HG03342 (cell line): ENCODE results near the gene PSMD13.

Experiments
- ATAC-seq: cut with Tn5 transposase; IDR thresholded peaks from one replicate; pipeline ENCODE4 v1.9.1; 2021; ENCODE audit warnings: mild to moderate bottlenecking, moderate library complexity; ENCODE audit not compliant: unreplicated experiment

PSMD13 gene

DNA sequence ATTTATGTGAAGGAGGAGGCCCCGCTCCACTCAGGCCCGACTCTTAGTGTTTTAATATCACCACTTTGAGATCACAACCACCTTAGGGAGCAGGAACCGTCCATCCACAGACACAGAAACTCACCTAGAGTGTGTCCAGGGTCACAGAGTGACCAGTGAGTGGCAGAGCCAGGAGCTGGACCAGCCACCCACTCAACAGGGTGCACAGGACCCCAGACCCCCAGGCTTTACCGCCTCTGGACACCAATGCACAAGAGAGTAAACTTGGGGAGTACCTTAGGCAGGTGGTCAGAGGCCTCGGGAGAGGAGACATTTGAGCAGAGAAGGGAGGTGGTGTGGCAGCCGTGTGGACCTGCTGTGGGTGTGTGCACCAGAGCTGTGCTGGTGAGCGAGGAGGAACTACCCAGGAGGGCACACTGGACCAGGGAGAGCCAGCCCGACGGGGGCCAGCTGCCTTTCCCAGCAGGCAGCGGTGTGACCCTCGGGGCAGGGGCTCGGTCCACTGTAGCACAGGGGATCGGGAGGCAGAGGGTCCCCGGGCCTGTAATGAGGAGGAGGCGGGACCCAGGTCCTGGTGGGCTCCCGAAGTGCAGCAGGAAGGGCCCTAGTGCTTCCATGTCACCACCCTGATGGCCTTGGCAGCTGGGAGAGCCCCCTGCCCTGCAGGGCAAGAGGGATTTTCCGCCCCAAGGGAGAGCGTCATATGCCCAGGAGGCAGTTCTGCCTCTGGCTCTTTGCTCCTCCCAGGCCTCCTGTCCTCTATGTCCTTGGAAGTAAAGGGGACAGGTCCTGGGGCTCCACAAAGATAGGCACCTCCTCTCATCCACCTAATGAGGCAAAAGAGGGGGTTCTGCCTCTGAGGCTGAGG lies 33.9 kb downstream of the PSMD13 start:
- ATAC-seq, result no peak

DNA sequence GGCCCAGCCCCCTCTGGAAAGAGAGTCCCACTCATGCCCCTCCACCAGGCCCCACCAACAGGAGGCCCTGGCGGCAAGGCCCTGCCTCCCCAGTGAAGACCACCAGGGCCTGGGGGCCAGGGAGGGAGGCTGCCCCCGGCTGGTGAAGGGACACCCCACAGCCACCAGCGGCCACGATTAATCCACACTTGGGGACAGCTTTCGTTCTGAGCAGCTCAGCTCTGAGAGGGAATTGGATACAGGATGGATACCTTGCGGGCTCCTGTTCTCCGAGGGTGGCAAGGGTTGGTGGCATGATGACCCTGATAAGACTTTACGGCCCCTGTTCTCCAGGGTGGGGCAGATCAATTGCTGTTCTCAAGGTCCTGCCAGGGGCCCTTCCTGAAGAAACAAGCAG lies 34.5 kb downstream of the PSMD13 start:
- ATAC-seq, result no peak

DNA sequence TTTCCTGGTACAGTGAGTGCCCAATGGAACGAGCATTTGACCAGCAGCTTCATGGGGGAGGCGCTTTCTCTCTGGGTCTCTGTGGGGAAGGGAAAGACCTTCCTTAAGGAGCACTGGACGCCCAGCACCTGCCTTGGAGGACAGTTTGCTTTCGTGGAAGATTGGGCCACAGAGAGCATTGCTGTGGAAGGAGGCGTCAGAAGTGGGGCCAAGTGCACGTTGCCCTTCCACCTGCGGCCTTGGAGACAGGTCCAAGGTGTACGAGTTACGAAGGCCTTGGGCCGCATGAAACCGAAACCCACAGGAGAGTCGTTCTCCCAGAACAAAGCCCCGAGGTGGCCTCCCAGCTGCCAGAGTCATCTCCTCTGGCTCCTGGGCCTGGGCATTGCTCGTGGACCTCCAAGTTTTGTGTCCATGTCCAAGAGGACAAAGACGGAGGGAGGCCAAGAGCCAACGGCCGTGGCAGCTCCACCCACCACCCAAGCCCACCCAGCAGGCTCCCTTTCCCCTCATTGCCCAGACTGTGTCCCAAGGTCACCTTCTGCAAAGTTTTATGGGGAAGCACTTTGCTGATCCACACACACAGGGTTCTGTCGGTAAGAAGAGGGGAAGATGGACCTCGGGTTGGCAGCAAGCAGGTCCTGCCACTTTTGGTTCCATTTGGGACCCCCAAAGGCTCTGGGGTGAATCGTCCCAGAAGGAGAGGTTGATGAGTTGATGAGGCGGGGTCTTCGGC lies 35.6 kb downstream of the PSMD13 start:
- ATAC-seq, result no peak

DNA sequence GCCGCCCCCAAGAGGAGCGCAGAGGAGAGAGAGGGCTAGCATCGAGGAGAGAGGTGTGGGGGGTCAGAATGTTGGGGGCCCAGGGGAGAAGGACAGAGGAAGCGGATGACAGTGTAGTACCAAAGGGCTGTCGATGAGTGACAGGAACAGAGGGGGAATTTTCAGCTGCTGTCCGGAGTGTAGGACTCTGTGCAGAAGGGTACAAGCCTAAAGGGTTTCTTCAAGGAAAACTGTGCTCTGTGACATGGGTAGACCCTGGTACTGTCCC lies 36.1 kb downstream of the PSMD13 start:
- no peak for ATAC-seq

DNA sequence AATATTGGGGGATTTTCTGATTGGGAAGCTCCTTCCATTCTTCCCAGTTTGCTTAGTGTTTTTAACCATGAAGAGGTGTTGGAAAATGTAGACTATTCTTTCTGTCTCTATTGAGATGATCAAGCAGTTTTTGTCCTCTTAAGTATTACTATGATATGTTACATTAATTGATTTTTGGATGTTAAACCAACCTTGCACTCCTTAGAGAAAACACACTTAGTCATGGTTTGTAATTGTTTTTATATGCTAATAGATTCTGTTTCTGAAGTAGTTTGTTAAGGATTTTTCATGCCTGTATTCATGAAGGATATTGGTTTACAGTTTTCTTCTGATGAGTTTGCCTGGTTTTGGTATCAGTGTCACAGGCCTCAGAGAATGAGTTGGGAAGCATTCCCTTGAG lies 39.4 kb downstream of the PSMD13 start:
- ATAC-seq, result no peak

DNA sequence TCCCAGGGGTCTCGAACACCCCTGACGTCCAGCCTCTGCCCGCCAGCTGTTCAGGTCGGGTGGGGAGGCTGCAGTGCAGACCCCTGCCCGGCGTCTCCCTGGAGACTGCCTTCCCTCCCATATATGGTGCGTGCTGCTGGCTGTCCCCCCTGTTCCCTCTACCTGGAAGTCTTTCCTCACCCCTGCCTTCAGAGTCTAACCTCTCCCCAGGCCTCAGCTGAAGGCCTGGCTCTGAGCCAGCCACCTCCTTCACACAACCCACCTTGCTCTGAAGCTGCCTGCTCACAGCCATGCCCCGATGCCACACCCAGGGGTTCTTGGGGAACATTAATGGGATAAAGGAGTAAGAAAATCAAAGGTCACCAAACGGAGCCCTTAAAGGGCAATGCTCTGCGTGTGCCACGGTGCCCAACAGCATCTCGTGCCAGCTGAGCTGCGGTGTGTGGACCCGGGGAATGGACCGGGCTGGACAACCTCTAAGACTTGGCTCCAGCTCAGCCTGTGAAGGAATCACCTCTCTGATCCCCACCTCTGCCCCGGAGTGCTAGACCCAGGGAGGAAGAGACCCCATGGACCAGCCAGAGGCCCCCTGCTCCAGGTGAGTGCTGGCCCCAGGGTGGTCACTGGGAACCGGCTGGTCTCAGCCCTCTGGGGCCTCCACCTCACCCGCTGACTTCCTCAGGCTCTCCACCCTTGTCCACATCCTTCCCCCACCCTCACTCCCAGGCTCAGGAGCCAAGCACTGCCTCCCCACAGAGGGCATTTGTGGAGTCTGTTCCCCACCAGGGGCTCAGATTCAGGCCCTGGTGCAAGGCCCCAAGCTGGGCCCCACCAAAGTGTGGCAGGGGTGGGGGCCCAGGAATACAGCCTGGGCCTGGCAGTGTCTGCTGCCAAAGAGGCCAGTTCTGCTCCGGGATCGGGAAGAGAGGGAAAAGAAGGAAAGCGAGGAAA lies 41.5 kb downstream of the PSMD13 start, which contains the start of gene NLRP6:
NLRP6 (plus strand) TSS at position 407 of the 951 bp plus-strand sequence; CDS start at position 570, 163 bp downstream.
- ATAC-seq, result no peak

DNA sequence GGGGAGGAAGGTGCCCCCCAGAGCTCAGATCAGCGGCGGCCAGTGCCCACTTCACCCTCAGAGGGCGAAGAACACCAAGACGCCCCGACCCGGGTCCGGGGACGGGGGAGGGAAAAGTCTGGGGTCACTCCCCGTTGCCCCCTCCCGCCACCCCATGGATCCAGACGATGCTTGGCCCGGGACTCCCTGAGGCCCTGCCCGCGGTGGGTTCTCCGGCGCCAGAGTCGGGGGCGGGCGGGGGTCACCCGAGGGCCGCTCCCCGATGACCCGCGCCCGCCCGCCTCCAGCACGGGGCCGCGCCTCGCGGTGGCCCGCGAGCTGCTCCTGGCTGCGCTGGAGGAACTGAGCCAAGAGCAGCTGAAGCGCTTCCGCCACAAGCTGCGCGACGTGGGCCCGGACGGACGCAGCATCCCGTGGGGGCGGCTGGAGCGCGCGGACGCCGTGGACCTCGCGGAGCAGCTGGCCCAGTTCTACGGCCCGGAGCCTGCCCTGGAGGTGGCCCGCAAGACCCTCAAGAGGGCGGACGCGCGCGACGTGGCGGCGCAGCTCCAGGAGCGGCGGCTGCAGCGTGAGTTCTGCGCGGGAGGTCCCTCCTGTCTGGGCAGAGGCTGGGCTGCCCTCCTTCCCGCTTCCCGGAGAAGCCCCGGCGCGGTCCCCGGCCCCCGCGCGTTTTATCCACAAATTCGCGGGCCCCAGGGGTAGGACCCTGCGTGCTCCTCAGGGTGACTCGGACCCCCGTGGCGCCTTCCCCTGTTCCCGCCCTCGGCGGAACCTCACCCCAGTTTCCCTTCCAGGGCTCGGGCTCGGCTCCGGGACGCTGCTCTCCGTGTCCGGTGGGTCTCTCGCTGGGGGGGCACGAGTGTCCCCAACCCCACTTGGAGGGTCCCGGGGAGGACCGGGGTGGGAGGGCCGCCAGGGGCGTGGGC lies 42.5 kb downstream of the PSMD13 start:
- no peak for ATAC-seq

DNA sequence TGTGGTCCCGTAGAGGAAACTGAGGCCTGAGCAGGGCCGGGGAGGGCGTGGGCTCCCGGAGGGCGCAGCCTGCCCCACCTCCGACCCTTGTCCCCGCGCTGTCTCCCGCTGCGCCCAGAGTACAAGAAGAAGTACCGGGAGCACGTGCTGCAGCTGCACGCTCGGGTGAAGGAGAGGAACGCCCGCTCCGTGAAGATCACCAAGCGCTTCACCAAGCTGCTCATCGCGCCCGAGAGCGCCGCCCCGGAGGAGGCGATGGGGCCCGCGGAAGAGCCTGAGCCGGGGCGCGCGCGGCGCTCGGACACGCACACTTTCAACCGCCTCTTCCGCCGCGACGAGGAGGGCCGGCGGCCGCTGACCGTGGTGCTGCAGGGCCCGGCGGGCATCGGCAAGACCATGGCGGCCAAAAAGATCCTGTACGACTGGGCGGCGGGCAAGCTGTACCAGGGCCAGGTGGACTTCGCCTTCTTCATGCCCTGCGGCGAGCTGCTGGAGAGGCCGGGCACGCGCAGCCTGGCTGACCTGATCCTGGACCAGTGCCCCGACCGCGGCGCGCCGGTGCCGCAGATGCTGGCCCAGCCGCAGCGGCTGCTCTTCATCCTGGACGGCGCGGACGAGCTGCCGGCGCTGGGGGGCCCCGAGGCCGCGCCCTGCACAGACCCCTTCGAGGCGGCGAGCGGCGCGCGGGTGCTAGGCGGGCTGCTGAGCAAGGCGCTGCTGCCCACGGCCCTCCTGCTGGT lies 43.4 kb downstream of the PSMD13 start:
- no peak for ATAC-seq

DNA sequence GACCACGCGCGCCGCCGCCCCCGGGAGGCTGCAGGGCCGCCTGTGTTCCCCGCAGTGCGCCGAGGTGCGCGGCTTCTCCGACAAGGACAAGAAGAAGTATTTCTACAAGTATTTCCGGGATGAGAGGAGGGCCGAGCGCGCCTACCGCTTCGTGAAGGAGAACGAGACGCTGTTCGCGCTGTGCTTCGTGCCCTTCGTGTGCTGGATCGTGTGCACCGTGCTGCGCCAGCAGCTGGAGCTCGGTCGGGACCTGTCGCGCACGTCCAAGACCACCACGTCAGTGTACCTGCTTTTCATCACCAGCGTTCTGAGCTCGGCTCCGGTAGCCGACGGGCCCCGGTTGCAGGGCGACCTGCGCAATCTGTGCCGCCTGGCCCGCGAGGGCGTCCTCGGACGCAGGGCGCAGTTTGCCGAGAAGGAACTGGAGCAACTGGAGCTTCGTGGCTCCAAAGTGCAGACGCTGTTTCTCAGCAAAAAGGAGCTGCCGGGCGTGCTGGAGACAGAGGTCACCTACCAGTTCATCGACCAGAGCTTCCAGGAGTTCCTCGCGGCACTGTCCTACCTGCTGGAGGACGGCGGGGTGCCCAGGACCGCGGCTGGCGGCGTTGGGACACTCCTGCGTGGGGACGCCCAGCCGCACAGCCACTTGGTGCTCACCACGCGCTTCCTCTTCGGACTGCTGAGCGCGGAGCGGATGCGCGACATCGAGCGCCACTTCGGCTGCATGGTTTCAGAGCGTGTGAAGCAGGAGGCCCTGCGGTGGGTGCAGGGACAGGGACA lies 44.1 kb downstream of the PSMD13 start:
- no peak for ATAC-seq

DNA sequence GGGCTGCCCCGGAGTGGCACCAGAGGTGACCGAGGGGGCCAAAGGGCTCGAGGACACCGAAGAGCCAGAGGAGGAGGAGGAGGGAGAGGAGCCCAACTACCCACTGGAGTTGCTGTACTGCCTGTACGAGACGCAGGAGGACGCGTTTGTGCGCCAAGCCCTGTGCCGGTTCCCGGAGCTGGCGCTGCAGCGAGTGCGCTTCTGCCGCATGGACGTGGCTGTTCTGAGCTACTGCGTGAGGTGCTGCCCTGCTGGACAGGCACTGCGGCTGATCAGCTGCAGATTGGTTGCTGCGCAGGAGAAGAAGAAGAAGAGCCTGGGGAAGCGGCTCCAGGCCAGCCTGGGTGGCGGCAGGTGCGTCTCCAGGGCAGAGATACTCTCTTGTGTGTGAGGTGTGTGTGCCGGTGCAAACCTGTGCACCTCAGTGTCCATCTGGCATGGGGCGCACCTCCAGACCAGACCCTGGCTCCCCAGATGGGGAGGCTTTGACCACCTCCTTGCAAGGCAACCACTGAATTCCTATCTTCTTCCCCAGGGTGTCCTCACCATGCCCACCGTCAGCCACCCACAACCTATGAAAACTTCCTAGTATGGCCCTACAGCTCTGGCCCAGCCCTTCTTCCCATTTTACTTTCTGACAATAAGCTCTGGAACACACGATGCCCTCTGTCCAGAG lies 44.8 kb downstream of the PSMD13 start:
- no peak for ATAC-seq

DNA sequence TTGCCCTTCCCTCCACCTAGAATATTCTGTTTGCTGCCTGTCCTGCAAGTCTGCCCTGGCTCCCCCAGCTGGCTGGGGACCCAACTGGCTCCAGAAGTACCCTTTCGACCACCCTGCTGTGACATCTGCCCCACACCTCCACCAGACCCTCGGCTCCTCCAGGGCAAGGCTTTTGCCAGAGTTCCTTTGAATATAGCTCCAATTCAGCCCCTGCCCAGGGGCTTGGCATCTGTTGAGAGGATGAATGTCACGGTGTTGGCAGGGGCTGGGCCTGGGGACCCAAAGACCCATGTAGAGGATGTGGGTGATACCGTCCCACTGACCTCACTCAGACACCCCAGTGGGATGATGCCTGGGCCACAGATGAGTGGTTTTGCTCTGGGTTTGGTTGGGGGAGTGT lies 45.4 kb downstream of the PSMD13 start:
- no peak for ATAC-seq

DNA sequence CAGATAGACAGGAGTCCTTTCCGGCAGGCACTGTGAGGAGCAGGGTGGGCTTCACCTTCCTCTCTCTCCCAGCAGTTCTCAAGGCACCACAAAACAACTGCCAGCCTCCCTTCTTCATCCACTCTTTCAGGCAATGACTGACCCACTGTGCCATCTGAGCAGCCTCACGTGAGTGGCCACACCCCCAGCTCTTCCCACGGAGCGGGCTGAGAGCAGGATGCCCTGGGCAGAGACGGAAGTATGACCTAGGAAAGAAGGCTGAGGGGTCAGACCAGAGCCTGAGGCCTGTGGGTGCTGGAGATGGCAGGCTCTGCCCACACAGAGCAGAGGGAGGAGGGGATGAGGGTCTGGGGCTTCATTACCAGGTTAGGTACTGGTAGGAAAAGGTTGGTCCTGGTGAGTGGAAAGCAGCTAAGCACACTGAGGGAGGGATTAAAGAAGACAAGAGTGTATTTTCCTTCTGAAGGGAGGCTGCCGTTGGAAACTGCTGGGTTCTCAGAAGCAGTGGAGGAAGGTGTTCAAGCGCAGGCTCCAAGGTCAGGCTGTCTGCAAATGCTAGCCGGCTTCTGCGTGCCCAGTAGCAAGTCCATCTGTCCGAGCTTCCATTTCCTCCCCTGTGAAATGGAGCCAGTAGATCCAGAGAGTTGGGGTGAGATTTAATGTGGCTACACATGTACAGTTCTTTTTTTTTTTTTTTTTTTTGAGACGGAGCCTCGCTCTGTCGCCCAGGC lies 46.0 kb downstream of the PSMD13 start:
- no peak for ATAC-seq

DNA sequence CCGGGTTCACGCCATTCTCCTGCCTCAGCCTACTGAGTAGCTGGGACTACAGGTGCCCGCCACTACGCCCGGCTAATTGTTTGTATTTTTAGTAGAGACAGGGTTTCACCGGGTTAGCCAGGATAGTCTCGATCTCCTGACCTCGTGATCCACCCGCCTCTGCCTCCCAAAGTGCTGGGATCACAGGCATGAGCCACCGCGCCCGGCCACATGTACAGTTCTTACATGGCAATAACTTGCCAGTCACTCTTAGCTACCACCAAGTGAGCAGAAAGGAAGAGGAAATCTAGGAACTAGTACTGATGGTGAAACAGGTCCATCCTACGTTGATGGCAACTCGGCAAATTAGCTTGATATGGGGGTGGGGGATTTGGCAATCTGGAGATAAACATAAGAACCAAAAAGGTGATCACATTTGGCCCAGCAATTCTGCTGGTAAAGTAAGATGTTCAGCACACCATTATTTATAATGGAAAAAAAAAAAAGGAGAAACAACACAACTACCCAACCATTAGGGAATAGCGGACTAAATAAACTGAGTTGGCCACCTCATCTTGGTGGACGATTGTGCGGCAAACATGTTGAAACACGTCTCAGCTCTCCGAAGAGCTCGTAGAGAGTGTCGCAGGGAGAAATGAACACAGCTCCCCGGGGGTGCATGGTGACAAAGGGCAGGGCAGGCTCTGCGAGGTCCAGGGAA lies 46.8 kb downstream of the PSMD13 start:
- ATAC-seq, result no peak

DNA sequence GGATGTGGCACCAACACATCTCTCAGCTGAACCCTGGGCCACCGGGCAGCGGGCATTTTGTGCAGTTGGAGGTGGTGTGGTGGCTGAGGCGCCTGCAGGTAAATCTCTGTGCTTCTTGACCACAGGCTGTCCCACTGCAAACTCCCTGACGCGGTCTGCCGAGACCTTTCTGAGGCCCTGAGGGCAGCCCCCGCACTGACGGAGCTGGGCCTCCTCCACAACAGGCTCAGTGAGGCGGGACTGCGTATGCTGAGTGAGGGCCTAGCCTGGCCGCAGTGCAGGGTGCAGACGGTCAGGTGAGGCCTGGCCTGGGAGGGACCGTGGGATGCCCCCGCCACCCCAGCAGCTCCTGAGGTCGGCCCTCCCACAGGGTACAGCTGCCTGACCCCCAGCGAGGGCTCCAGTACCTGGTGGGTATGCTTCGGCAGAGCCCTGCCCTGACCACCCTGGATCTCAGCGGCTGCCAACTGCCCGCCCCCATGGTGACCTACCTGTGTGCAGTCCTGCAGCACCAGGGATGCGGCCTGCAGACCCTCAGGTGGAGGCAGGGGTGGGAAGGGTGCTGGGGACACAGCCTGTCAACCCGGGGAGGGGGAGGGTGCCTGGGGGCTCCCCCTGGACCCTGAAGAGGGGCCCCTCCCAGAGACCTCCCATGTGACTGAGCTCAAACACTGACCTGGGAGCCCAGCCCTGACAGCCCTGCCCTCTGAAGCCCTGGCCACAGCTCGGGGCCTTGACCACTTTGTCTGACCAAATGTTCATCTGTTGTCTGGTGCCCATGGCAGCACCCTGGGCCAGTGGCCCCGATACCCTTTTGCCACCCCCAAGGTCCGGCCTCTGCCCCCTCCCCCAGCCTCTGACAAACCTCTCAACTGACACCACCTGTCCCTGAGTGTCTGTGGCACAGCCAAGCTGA lies 47.6 kb downstream of the PSMD13 start:
- no peak for ATAC-seq

DNA sequence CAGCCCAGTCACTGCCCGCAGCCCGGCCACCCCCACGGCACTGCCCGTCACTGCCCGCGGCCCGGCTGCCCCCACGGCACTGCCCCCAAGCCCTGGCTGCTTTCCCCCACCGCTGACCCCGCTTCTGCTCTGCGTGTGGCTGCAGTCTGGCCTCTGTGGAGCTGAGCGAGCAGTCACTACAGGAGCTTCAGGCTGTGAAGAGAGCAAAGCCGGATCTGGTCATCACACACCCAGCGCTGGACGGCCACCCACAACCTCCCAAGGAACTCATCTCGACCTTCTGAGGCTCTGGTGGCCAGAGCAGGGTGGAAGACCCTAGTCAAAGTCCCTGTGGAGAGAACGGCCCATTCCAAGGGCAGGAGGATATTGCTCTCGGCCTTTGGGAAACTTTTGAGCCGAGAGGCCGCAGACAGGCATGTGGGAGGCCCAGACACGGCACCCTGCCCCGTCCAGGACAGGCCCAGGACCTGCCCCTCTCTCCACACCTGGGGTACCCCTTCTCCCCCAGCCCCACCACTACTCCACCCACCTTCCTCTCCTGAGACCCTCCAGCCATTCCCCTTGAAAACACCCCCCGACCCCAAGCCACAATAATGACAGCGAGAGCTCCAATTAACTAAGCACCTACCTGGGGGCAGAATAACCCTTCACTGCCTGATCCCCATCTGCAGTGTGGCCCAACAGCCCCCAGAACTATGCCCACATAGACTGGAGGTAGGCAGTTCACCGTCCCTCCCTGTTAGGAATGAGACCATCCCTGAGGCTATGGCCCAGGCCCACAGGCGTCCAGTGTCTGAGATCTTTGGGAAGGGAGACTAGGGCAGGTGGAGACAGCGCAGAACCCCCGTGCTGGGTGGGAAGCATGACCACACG lies 48.5 kb downstream of the PSMD13 start:
- ATAC-seq, result no peak
